Stomach (tissue), 9 donors: ENCODE results near the gene KRTAP19-7. TPM values are rescaled to one million over a fixed set of nuclear protein-coding genes. Genes with fewer than 3 reads are reported as not detected.

Experiments used
- DNase-seq, 2 donors: peaks; one replicate each; pipeline versions ENCODE4 v3.0.0 to v3.0.0-alpha.2; 2013 to 2019
- H3K27ac ChIP-seq, 5 donors: fragments of 200-600 bp in 4 of 5; sonication (generic) in 4 of 5; one replicate each; pipeline ENCODE4 v1.5.1; 2013 to 2019; ENCODE audit warnings: mild to moderate bottlenecking in 1 of 5, moderate library complexity in 1 of 5
- H3K27me3 ChIP-seq, 3 donors: fragments of 200-600 bp; sonication (generic); one replicate each; pipeline ENCODE4 v1.5.1; 2017 to 2019; ENCODE audit warnings: mixed run types in 1 of 3
- H3K36me3 ChIP-seq, 4 donors: fragments of 200-600 bp; sonication (generic); 1 replicate in 3 of 4; 2 replicates in 1 of 4; pipeline ENCODE4 v1.5.1; 2016 to 2019
- H3K4me1 ChIP-seq, 4 donors: fragments of 200-600 bp; sonication (generic); one replicate each; pipeline ENCODE4 v1.5.1; 2016 to 2019
- H3K4me3 ChIP-seq, 4 donors: fragments of 200-600 bp; sonication (generic) in 3 of 4; one replicate each; pipeline ENCODE4 v1.5.1; 2016 to 2019; ENCODE audit warnings: mild to moderate bottlenecking in 1 of 4
- H3K9me3 ChIP-seq, 4 donors: fragments of 200-600 bp; sonication (generic); one replicate each; pipeline ENCODE4 v1.5.1; 2016 to 2019
- CTCF ChIP-seq, 7 experiments: fragments of 450-650 bp in 4 of 7; fragments of 200-600 bp in 3 of 7; sonication (generic) in 3 of 7; IDR thresholded peaks; one replicate each; pipeline ENCODE4 v1.5.1; 2016 to 2019; ENCODE audit warnings: antibody characterized with exemption in 7 of 7, control low read depth in 2 of 7, mild to moderate bottlenecking in 1 of 7
- EP300 ChIP-seq: sonication (generic); formaldehyde crosslinking; IDR thresholded peaks from one replicate; pipeline ENCODE4 v1.6.1; 2017; ENCODE audit warnings: antibody characterized with exemption
- POLR2A ChIP-seq, 4 donors: fragments of 450-650 bp; IDR thresholded peaks; one replicate each; pipeline ENCODE4 v1.6.1; 2016; ENCODE audit warnings: antibody characterized with exemption in 4 of 4, control low read depth in 2 of 4, mild to moderate bottlenecking in 1 of 4, moderate library complexity in 1 of 4
- POLR2AphosphoS5 ChIP-seq, 3 donors: sonication (generic); formaldehyde crosslinking; IDR thresholded peaks; one replicate each; pipeline ENCODE4 v1.6.1; 2016; ENCODE audit warnings: antibody characterized with exemption in 3 of 3
- WGBS, 5 donors: extraction: QIAGEN DNeasy Blood & Tissue Kit in 3 of 5; methylation state at CpG; one replicate each; pipeline versions ENCODE4 v1.1.5 to v1.1.7; 2013 to 2018; 5-methylcytosine and 5-hydroxymethylcytosine counted together
- intact Hi-C: fragments of 100-400 bp; cut with DNase I; formaldehyde crosslinking; loops from one replicate; pipeline ENCODE4 v1.15.1; 2023; ENCODE audit warnings: low total_unique reads
- polyA plus RNA-seq, 3 donors: library from polyadenylated mRNA; stranded (reverse); fragments of 200-250 nt; gene quantifications; one replicate each; pipeline ENCODE4 v1.2.3, GENCODE V29; 2013
- total RNA-seq, 5 donors: library from RNA; depleted of rRNA; stranded (reverse); fragments of >200 nt; gene quantifications; one replicate each; pipeline versions ENCODE4 v1.1.0 to v1.2.3, GENCODE V29; 2014 to 2016
- donor health status: healthy with polysubstance abuse.
- donor health status: Bipolar disorder and iron deficiency.
- donor health status: healthy.

The KRTAP19-7 gene
- total and polyA plus RNA-seq, 8 donors: not detected

DNA sequence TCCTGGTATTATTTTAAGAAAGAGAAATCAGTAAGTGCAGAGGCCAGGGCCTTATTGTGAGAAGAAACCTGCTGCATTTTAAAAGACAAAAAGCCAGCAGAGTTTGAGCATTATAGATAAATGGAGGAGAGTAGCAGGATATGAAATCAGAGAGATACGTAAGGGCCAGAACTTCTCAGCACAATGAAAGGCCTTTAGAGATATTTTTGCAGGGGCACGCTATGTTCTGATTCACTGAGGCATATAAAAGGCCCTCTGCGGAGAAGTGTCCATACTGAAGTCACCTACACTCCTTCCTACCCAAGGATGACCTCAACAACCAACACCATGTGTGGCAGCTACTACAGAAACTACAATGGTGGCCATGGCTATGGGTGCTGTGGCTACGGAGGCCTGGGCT lies 31.0 kb upstream of the KRTAP19-7 start, which contains the start of gene KRTAP6-3:
KRTAP6-3 (plus strand) TSS at position 301 of the 400 bp plus-strand sequence; CDS start at position 307, 6 bp downstream.
- DNase-seq: no peak
- Histone ChIP-seq H3K4me1 (no peaks in the 10 kb centered on the region), H3K27me3 (no peaks in the 10 kb centered on the region), H3K36me3 (no peaks in the 10 kb centered on the region), H3K9me3 (no peaks in the 10 kb centered on the region), H3K27ac (no peak within 1 kb of the TSS), H3K4me3 (no peak within 1 kb of the TSS)
- intact Hi-C loops: no loop called here
- 88 to 94% (median 93%) methylated on average over 4 of the region's 4 CpGs for WGBS, 5 donors
- no peak for TF ChIP-seq CTCF (IDR thresholded peaks at IDR 0.05)
- no peak for TF ChIP-seq EP300
- TF ChIP-seq POLR2AphosphoS5 (IDR thresholded peaks at IDR 0.05): no peak
- TF ChIP-seq POLR2A (IDR thresholded peaks at IDR 0.05): no peak

DNA sequence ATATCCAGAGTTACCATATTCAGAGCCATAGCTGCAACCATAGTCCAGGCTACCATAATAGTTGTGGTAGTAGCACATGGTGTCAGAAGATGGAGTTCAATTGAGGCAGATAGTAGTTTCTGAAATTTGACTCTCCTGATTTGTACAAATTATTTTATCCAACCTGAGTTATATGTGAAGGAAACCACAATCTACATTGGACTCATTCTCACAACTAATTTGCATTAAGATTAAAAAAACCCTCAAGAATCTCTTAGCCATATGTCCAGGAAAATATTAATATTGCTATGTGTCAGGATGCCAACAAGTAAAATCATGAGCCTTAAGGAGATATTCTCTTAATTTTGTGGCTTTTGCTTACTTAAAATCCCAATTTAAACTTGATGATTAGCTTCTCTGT lies 29.2 kb upstream of the KRTAP19-7 start, which contains the start of gene KRTAP22-2:
KRTAP22-2 (minus strand) TSS at position 101 of the 400 bp plus-strand sequence.
- H3K27me3 ChIP-seq: no peaks in the 10 kb centered on the region
- no peaks in the 10 kb centered on the region for H3K4me1 ChIP-seq
- no peaks in the 10 kb centered on the region for H3K36me3 ChIP-seq
- no peak for DNase-seq
- H3K9me3 ChIP-seq: peaks cover 0 to under 1% (median 0%) of the 10 kb centered on the region in 4 donors
- no peak within 1 kb of the TSS for H3K4me3 ChIP-seq
- H3K27ac ChIP-seq: no peak within 1 kb of the TSS
- TF ChIP-seq EP300: no peak
- no peak for TF ChIP-seq CTCF (IDR thresholded peaks at IDR 0.05)
- TF ChIP-seq POLR2AphosphoS5 (IDR thresholded peaks at IDR 0.05): no peak
- no peak for TF ChIP-seq POLR2A (IDR thresholded peaks at IDR 0.05)
- intact Hi-C loops: no loop called here

GRCh38 chr21:30582870-30583269 lies 21.8 kb upstream of the KRTAP19-7 start:
- H3K4me1 ChIP-seq: no peaks in the 10 kb centered on the region
- no peaks in the 10 kb centered on the region for H3K36me3 ChIP-seq
- H3K27ac ChIP-seq: no peak overlapping the region
- TF ChIP-seq EP300 (no peak), POLR2AphosphoS5 (IDR thresholded peaks at IDR 0.05) (no peak), POLR2A (IDR thresholded peaks at IDR 0.05) (no peak), CTCF (IDR thresholded peaks at IDR 0.05) (no peak)
- no peaks in the 10 kb centered on the region for H3K27me3 ChIP-seq
- intact Hi-C loops: no loop called here
- no peak overlapping the region for H3K4me3 ChIP-seq
- no peak for DNase-seq
- 63 to 85% (median 78%) methylated on average over 1 of the region's 1 CpG for WGBS, 5 donors
- H3K9me3 ChIP-seq: peaks cover 0 to 6% (median 0%) of the 10 kb centered on the region in 4 donors

DNA sequence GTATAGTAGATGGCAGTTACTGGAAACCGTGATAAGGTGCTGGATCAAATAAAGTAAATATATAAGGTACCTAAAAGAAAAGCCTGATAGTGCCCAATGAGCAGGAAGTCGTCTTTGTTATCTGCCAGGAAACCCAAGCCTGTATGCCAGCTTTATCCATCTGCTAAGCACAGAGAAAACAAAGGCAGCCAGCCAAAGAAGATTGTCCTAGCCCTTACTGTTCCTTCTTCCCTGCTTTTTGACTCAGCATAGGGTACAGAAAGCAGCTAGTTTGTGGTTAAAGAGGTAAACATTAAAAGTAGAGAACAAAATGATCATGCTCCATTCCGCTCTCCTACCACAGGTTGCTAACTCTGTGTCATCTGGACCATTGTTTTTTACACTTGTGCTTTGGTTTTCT lies 19.0 kb upstream of the KRTAP19-7 start:
- Histone ChIP-seq H3K4me1 (no peaks in the 10 kb centered on the region), H3K27me3 (no peaks in the 10 kb centered on the region), H3K4me3 (no peak overlapping the region), H3K27ac (no peak overlapping the region), H3K36me3 (no peaks in the 10 kb centered on the region), H3K9me3 (peaks cover 0 to 3% (median 0%) of the 10 kb centered on the region in 4 donors)
- TF ChIP-seq POLR2AphosphoS5 (IDR thresholded peaks at IDR 0.05) (no peak), POLR2A (IDR thresholded peaks at IDR 0.05) (no peak), EP300 (no peak), CTCF (IDR thresholded peaks at IDR 0.05) (no peak)
- intact Hi-C loops: no loop called here
- DNase-seq: no peak
- WGBS, 5 donors: 40 to 53% (median 47%) methylated on average over 3 of the region's 3 CpGs
